Dermis microvascular lymphatic vessel endothelial cell (primary cell): ENCODE measurements around the gene OSGEP. TPM values are rescaled to one million over a fixed set of nuclear protein-coding genes. Genes with fewer than 3 reads are reported as not detected.

Experiments
- DNase-seq, 2 donors: peaks; one replicate each; pipeline versions ENCODE4 v3.0.0 to v3.0.0-alpha.2; 2010; ENCODE audit warnings: low read depth in 2 of 2
- total RNA-seq: library from RNA; depleted of rRNA; stranded (reverse); fragments of >200 nt; gene quantifications from 2 replicates; pipeline ENCODE4 v1.2.1, GENCODE V29; 2014

OSGEP gene
- total RNA-seq, 1 donor from 2014 or later = 54.9 TPM

- peak; percentile 67 to 75 for DNase-seq
These were observed 19.7 kb downstream of the OSGEP start for GRCh38 chr14:20434701-20435581.

- DNase-seq = peak in 1 of 2 donors; percentile 35
These were observed 24.6 kb downstream of the OSGEP start for GRCh38 chr14:20429801-20430669.

GRCh38 chr14:20428802-20429201 is 25.8 kb downstream of the OSGEP start:
- peak in 1 of 2 donors; percentile 32 for DNase-seq

- DNase-seq = peak in 1 of 2 donors; percentile 8
These were observed 26.6 kb downstream of the OSGEP start for GRCh38 chr14:20428010-20428365.

GRCh38 chr14:20427231-20428009 is 27.2 kb downstream of the OSGEP start:
- peak; percentile 80 to 86 for DNase-seq

GRCh38 chr14:20424851-20425250 is 29.8 kb downstream of the OSGEP start:
- no peak for DNase-seq

- no peak for DNase-seq
These were observed 31.7 kb downstream of the OSGEP start for GRCh38 chr14:20422886-20423285.

- DNase-seq = no peak
These were observed 33.3 kb downstream of the OSGEP start for GRCh38 chr14:20421267-20421666.

GRCh38 chr14:20419419-20419818 is 35.2 kb downstream of the OSGEP start:
- DNase-seq = no peak

- DNase-seq = no peak
These were observed 36.1 kb downstream of the OSGEP start for GRCh38 chr14:20418501-20418909.

- DNase-seq = no peak
These were observed 37.1 kb downstream of the OSGEP start for GRCh38 chr14:20417250-20418186.

GRCh38 chr14:20416223-20416622 is 38.4 kb downstream of the OSGEP start:
- DNase-seq = no peak

- DNase-seq = peak; percentile 70 to 71
These were observed 38.8 kb downstream of the OSGEP start for GRCh38 chr14:20415782-20416206.

- DNase-seq = peak in 1 of 2 donors; percentile 34
These were observed 40.9 kb downstream of the OSGEP start for GRCh38 chr14:20413744-20414082.

GRCh38 chr14:20412876-20413743 is 41.5 kb downstream of the OSGEP start, which contains the start of gene TEP1:
TSS of gene TEP1 (minus strand) at chr14:20413501. CDS start at chr14:20408439, 5,062 bp downstream.
- peak in 1 of 2 donors; percentile 85 for DNase-seq

- peak in 1 of 2 donors; percentile 26 for DNase-seq
These were observed 42.2 kb downstream of the OSGEP start for GRCh38 chr14:20412411-20412810.

GRCh38 chr14:20409226-20409625 is 45.4 kb downstream of the OSGEP start:
- no peak for DNase-seq

GRCh38 chr14:20403521-20403920 is 51.1 kb downstream of the OSGEP start:
- DNase-seq = no peak

- peak in 1 of 2 donors; percentile 77 for DNase-seq
These were observed 53.5 kb downstream of the OSGEP start for GRCh38 chr14:20400965-20401593.
